Pancreas (tissue), 10 donors: ENCODE results near the gene PJA2. TPM values are rescaled to one million over a fixed set of nuclear protein-coding genes. Genes with fewer than 3 reads are reported as not detected.
A peak's percentile ranks its signal among the peaks of the same experiment; 100 is the strongest.

ENCODE experiments used
- ATAC-seq, 4 donors: fragments of 200-7000 bp; cut with Tn5 transposase; one replicate each; pipeline versions ENCODE4 v1.8.0 to v1.9.1; 2020; ENCODE audit warnings: mild to moderate bottlenecking in 4 of 4, moderate library complexity in 4 of 4
- DNase-seq, 6 donors: peaks; one replicate each; pipeline ENCODE4 v3.0.0-alpha.2; 2020
- FAIRE-seq: peaks from 2 replicates; lab custom pipeline; 2012; peaks lifted over from hg19 to GRCh38; lab: Jason Lieb, UNC
- H3K27ac ChIP-seq, 4 donors: fragments of 200-600 bp; sonication (generic); 1 replicate in 3 of 4; 2 replicates in 1 of 4; pipeline versions ENCODE4 v1.5.0 to v1.8.0; 2020
- H3K27me3 ChIP-seq, 4 donors: fragments of 200-600 bp; one replicate each; pipeline ENCODE4 v1.8.0; 2021
- H3K36me3 ChIP-seq, 3 donors: fragments of 200-600 bp; sonication (generic) in 1 of 3; one replicate each; pipeline versions ENCODE4 v1.5.0 to v1.8.0; 2020 to 2021
- H3K4me1 ChIP-seq, 3 donors: fragments of 200-600 bp; one replicate each; pipeline ENCODE4 v1.8.0; 2021
- H3K4me3 ChIP-seq, 4 donors: fragments of 200-600 bp; sonication (generic) in 2 of 4; one replicate each; pipeline versions ENCODE4 v1.5.0 to v1.8.0; 2020 to 2021
- H3K9me3 ChIP-seq, 4 donors: fragments of 200-600 bp; one replicate each; pipeline ENCODE4 v1.8.0; 2021
- WGBS, 2 donors: extraction: QIAGEN DNeasy Blood & Tissue Kit; methylation state at CpG; one replicate each; pipeline ENCODE4 v1.1.7; 2013; 5-methylcytosine and 5-hydroxymethylcytosine counted together
- intact Hi-C, 3 donors: fragments of 100-400 bp; cut with DNase I; formaldehyde crosslinking; loops; one replicate each; pipeline versions ENCODE4 v1.11.1 to v1.14.2; 2022
- polyA plus RNA-seq, 2 donors: library from polyadenylated mRNA; stranded (reverse); fragments of 200-250 nt; gene quantifications; one replicate each; pipeline ENCODE4 v1.2.3, GENCODE V29; 2013
- total RNA-seq, 6 donors: library from RNA; stranded (reverse); fragmentation: NEBNext Ultra II Directional in 4 of 6; extraction: Animal tissue kit (Norgen Biotek cat#: 25700) in 4 of 6; gene quantifications; one replicate each; pipeline versions ENCODE4 v1.2.1 to v1.2.4, GENCODE V29; 2021 to 2023
- TF ChIP-seq, protein P1 (sequence below), 4 donors: fragments of 200-600 bp; sonication (generic) in 3 of 4; IDR thresholded peaks; one replicate each; pipeline versions ENCODE4 v1.5.0 to v1.8.0; 2021; ENCODE audit warnings: antibody characterized with exemption in 4 of 4
- donor health status: healthy with polysubstance abuse.
- donor health status: DM: no; HTN: no; CAD: no; lungs with moderate emphysema.
- donor health status: DM: no; HTN: no; CAD: no.
- donor health status: control.
- donor health status: control.
- donor health status: Bipolar disorder and iron deficiency.
- donor health status: DM: yes; HTN: yes; CAD: no.
- donor health status: DM: no; HTN: no; CAD: no.
- donor health status: DM: no; HTN: no; CAD: no.
- donor health status: DM: yes; HTN: yes; CAD: no.

Gene PJA2
- total and polyA plus RNA-seq, 8 donors = 10.4 to 49.7 (median 31.1) TPM

DNA sequence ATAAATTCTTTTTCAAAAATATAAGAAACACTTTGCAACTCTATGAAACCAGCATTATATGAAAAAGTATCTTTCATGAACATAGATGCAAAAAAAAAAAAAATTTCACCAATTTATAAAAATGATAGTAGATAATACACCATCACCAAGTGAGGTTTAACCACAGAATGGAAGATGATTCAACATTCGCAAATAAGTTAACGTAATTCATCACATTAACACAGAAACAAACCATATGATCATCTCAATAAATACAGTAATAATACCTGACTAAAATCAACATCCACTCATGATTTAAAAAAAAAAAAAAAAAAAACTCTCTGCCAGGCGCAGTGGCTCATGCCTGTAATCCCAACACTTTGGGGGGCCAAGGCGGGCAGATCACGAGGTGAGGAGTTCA is 6.3 kb downstream of the PJA2 start:
- Histone ChIP-seq H3K27ac (no peak overlapping the region), H3K4me1 (peaks cover 10 to 35% (median 31%) of the 10 kb centered on the region in 3 donors), H3K27me3 (no peaks in the 10 kb centered on the region), H3K9me3 (no peaks in the 10 kb centered on the region), H3K4me3 (no peak overlapping the region), H3K36me3 (no peaks in the 10 kb centered on the region)
- no peak for DNase-seq
- no peak for FAIRE-seq
- intact Hi-C loops = no loop called here
- TF ChIP-seq, protein P1, sequence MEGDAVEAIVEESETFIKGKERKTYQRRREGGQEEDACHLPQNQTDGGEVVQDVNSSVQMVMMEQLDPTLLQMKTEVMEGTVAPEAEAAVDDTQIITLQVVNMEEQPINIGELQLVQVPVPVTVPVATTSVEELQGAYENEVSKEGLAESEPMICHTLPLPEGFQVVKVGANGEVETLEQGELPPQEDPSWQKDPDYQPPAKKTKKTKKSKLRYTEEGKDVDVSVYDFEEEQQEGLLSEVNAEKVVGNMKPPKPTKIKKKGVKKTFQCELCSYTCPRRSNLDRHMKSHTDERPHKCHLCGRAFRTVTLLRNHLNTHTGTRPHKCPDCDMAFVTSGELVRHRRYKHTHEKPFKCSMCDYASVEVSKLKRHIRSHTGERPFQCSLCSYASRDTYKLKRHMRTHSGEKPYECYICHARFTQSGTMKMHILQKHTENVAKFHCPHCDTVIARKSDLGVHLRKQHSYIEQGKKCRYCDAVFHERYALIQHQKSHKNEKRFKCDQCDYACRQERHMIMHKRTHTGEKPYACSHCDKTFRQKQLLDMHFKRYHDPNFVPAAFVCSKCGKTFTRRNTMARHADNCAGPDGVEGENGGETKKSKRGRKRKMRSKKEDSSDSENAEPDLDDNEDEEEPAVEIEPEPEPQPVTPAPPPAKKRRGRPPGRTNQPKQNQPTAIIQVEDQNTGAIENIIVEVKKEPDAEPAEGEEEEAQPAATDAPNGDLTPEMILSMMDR (IDR thresholded peaks at IDR 0.05) = no peak
- 94 to 98% methylated on average over 5 of the region's 5 CpGs for WGBS, 2 donors
- ATAC-seq = no peak

- DNase-seq (no peak), FAIRE-seq (no peak), ATAC-seq (peak in 3 of 4 donors; percentile 22 to 66 (median 32))
- no peak overlapping the region for H3K27ac ChIP-seq
- no peaks in the 10 kb centered on the region for H3K9me3 ChIP-seq
- intact Hi-C loops = no loop called here
- no peaks in the 10 kb centered on the region for H3K36me3 ChIP-seq
- no peak overlapping the region for H3K4me3 ChIP-seq
- no peaks in the 10 kb centered on the region for H3K27me3 ChIP-seq
- H3K4me1 ChIP-seq = peaks cover 6 to 27% (median 20%) of the 10 kb centered on the region in 3 donors
- TF ChIP-seq, protein P1 (IDR thresholded peaks at IDR 0.05) = no peak
- 79 to 83% methylated on average over 6 of the region's 6 CpGs for WGBS, 2 donors
Measured at GRCh38 chr5:109399092-109399759, 10.5 kb downstream of the PJA2 start.

GRCh38 chr5:109396965-109397364 is 12.8 kb downstream of the PJA2 start:
- no peaks in the 10 kb centered on the region for H3K9me3 ChIP-seq
- H3K27me3 ChIP-seq = no peaks in the 10 kb centered on the region
- intact Hi-C loops = no loop called here
- DNase-seq = no peak
- ATAC-seq = no peak
- no peak for FAIRE-seq
- WGBS, 2 donors = 47 to 70% methylated on average over 2 of the region's 2 CpGs
- H3K36me3 ChIP-seq = no peaks in the 10 kb centered on the region
- peaks cover 6 to 11% (median 9%) of the 10 kb centered on the region in 3 donors for H3K4me1 ChIP-seq
- no peak overlapping the region for H3K4me3 ChIP-seq
- no peak overlapping the region for H3K27ac ChIP-seq
- TF ChIP-seq, protein P1 (IDR thresholded peaks at IDR 0.05) = no peak

DNA sequence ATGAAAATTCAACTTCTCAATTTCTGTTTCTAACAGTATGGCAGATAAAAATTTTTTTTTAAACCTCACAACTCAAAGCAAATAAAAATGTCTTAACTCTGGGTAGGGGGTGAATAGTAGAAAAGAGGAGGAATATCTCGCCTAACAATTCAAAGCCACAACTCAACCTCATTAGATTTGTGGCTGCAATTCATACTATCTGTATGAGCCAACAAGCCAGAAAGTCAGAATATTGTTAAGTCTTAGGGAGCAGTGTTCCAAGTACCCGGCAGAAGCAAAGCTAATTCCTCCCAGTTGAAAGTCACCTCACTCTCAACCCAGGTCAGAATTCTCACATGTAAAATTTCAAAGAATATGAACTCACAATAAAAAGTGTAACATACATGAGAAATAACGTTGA is 15.0 kb downstream of the PJA2 start:
- peaks cover 4 to 6% (median 4%) of the 10 kb centered on the region in 3 donors for H3K4me1 ChIP-seq
- 51 to 59% methylated on average over 3 of the region's 3 CpGs for WGBS, 2 donors
- TF ChIP-seq, protein P1 (IDR thresholded peaks at IDR 0.05) = no peak
- H3K36me3 ChIP-seq = no peaks in the 10 kb centered on the region
- no peaks in the 10 kb centered on the region for H3K9me3 ChIP-seq
- ATAC-seq = no peak
- no peak overlapping the region for H3K4me3 ChIP-seq
- no peak overlapping the region for H3K27ac ChIP-seq
- H3K27me3 ChIP-seq = no peaks in the 10 kb centered on the region
- no peak for FAIRE-seq
- no peak for DNase-seq
- intact Hi-C loops = no loop called here

GRCh38 chr5:109390188-109390587 is 19.6 kb downstream of the PJA2 start:
- FAIRE-seq (no peak), DNase-seq (no peak), ATAC-seq (no peak)
- no peak overlapping the region for H3K4me3 ChIP-seq
- no peak overlapping the region for H3K27ac ChIP-seq
- no peaks in the 10 kb centered on the region for H3K36me3 ChIP-seq
- no peaks in the 10 kb centered on the region for H3K27me3 ChIP-seq
- no peaks in the 10 kb centered on the region for H3K9me3 ChIP-seq
- peaks cover 11 to 34% (median 21%) of the 10 kb centered on the region in 3 donors for H3K4me1 ChIP-seq
- TF ChIP-seq, protein P1 (IDR thresholded peaks at IDR 0.05) = no peak
- intact Hi-C loops = no loop called here
